GM10248 (cell line): ENCODE data around the gene NELFB.
"Not testable (repeated sequence)": the region's sequence is repeated elsewhere in the genome, so short reads cannot be mapped to it uniquely, and the experiment has no call there.

Source experiments
- CTCF ChIA-PET: fragments of 300-600 bp; sonication (Branson Sonifier 250); formaldehyde crosslinking; extraction: SDS; loops from one replicate; lab custom pipeline; 2021; ENCODE audit warnings: antibody characterized with exemption; lab: Yijun Ruan, JAX
- POLR2A ChIA-PET: fragments of 350-650 bp; sonication (Branson Sonifier 250); formaldehyde crosslinking; extraction: SDS; loops from one replicate; lab custom pipeline; 2020; ENCODE audit warnings: antibody characterized with exemption; lab: Yijun Ruan, JAX
- DNase-seq: peaks from one replicate; pipeline ENCODE4 v3.0.0; 2012; ENCODE audit errors: extremely low spot score
- TF ChIP-seq, protein P1 (sequence below): IDR thresholded peaks from 2 replicates; pipeline ENCODE4 v1.5.1; 2012; ENCODE audit warnings: mild to moderate bottlenecking, low read depth; ENCODE audit errors: extremely low read depth, missing control alignments, control extremely low read depth

The NELFB gene

DNA sequence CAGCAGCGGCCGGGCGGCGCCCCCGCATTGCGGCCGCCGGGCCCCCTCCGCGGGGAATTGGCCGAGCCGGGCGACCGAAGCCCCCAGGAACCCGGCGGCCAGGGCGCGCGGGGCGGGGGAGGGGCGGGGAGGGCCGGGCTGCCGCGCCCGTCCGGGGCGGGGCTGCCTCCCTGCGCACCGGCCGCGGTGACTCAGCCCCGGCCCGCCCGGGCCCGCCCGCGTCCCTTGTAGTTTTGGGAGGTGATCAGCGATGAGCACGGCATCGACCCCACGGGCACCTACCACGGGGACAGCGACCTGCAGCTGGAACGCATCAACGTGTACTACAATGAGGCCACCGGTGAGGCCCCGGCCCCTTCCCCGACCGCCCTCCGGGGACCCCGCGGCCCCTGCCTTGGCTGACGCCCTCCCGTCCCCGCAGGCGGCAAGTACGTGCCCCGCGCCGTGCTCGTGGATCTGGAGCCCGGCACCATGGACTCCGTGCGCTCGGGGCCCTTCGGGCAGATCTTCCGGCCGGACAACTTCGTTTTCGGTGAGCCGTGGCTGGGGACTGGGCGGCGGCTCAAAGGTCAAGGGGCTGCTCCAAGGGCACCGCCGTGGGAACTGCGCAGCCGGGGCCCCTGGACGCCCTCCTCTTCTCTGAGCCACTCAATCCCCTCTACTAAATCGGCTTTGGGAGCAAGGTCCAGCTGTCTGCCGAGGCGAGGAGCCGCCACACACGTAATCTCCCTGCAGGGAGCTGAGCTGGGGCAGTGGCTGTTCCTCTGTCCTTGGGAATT is 13.4 kb upstream of the NELFB start:
- ChIA-PET POLR2A (interaction anchor here (0.8 to 6.8 kb wide), 27 partner anchors 8 to 436 kb away, joined by 3 to 124 read pairs (median 4); partner anchors contain the start of genes CYSRT1, NDOR1, NELFB and RNF224), CTCF (interaction anchor here (0.8 to 8.0 kb wide), 10 partner anchors 12 to 212 kb away, joined by 3 to 92 read pairs (median 4); partner anchors contain the start of genes CYSRT1, NELFB, RNF208 and RNF224)
- TF ChIP-seq, protein P1, sequence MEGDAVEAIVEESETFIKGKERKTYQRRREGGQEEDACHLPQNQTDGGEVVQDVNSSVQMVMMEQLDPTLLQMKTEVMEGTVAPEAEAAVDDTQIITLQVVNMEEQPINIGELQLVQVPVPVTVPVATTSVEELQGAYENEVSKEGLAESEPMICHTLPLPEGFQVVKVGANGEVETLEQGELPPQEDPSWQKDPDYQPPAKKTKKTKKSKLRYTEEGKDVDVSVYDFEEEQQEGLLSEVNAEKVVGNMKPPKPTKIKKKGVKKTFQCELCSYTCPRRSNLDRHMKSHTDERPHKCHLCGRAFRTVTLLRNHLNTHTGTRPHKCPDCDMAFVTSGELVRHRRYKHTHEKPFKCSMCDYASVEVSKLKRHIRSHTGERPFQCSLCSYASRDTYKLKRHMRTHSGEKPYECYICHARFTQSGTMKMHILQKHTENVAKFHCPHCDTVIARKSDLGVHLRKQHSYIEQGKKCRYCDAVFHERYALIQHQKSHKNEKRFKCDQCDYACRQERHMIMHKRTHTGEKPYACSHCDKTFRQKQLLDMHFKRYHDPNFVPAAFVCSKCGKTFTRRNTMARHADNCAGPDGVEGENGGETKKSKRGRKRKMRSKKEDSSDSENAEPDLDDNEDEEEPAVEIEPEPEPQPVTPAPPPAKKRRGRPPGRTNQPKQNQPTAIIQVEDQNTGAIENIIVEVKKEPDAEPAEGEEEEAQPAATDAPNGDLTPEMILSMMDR: no peak
- DNase-seq: peak; percentile 64

DNA sequence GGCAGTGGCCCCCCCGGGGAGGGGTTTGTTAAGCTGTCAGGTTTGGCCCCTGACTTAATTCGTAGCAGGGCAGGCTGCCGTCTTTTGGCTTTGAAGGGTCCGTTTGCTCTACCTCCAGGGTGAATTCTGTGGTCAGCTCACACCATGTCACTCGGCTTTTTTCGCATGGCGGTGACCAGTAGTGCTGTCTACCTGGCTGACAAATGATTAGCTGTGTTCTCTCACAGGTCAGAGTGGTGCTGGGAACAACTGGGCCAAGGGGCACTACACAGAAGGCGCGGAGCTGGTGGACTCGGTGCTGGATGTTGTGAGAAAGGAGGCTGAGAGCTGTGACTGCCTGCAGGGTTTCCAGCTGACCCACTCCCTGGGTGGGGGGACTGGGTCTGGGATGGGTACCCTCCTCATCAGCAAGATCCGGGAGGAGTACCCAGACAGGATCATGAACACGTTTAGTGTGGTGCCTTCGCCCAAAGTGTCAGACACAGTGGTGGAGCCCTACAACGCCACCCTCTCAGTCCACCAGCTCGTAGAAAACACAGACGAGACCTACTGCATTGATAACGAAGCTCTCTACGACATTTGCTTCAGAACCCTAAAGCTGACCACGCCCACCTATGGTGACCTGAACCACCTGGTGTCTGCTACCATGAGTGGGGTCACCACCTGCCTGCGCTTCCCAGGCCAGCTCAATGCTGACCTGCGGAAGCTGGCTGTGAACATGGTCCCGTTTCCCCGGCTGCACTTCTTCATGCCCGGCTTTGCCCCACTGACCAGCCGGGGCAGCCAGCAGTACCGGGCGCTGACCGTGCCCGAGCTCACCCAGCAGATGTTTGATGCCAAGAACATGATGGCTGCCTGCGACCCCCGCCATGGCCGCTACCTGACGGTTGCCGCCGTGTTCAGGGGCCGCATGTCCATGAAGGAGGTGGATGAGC is 12.6 kb upstream of the NELFB start:
- POLR2A ChIA-PET: interaction anchor here (0.5 to 6.8 kb wide), 19 partner anchors 11 to 436 kb away, joined by 3 to 124 read pairs (median 4); partner anchors contain the start of genes MAN1B1, NDOR1, NELFB and NRARP
- TF ChIP-seq, protein P1: no peak
- CTCF ChIA-PET: interaction anchor here (0.8 to 2.5 kb wide), 6 partner anchors 11 to 127 kb away, joined by 3 to 10 read pairs (median 3); partner anchors contain the start of genes NELFB and RNF224
- DNase-seq: no peak

DNA sequence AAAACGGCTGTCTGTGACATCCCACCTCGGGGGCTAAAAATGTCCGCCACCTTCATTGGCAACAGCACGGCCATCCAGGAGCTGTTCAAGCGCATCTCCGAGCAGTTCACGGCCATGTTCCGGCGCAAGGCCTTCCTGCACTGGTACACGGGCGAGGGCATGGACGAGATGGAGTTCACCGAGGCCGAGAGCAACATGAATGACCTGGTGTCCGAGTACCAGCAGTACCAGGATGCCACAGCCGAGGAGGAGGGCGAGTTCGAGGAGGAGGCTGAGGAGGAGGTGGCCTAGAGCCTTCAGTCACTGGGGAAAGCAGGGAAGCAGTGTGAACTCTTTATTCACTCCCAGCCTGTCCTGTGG is 11.9 kb upstream of the NELFB start:
- ChIA-PET CTCF (interaction anchor here (0.9 to 2.5 kb wide), 2 partner anchors 12 to 15 kb away, joined by 4 to 10 read pairs; partner anchors contain the start of genes NELFB and RNF224), POLR2A (interaction anchor here (1.0 to 6.8 kb wide), 7 partner anchors 11 to 156 kb away, joined by 3 to 124 read pairs (median 4); partner anchors contain the start of genes MAN1B1, NELFB, NRARP and STPG3)
- DNase-seq: not testable (repeated sequence)

DNA sequence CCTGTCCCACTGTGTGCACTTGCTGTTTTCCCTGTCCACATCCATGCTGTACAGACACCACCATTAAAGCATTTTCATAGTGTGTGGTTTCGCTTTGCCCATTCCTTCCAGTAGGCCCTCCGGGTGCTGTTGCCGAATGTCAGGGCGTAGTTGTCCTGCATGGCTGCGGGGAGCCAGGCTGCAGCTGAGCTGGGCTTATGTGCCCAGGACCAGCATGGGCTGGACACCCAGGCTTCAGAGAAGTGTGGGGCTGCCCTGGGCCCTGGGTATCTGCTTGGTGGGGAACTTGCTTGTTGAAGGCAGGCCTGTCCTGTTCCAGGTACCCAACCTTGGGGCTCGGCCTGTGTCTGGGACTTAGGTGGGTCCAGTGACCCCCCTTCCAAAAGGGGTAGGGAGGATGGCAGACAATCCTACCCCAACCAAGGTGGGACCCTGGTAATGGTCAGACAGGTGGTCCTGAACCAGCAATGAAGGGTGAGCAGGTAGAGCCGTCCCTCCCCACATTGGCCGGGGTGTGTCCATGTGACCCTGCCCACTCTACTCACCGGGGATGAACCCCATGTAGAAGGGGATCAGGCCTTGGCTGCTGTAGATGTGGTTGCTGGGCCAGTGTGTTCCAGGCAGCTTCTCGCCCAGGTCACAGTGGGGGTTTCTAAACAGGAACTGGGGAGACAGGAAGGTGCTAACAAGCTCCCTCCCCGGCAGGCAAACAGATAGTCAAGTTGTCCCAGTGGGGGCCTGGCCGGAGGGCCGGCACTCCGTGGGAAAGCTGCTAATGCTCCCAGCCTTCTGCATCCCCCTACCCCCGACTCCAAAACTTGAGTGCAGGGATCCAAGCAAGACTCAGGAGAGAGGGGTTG is 11.3 kb upstream of the NELFB start:
- ChIA-PET CTCF (interaction anchor here (0.6 to 2.5 kb wide), 4 partner anchors 9 to 148 kb away, joined by 3 to 10 read pairs (median 4); partner anchors contain the start of gene NELFB), POLR2A (interaction anchor here (1.0 to 6.8 kb wide), 5 partner anchors 10 to 157 kb away, joined by 3 to 124 read pairs (median 4); partner anchors contain the start of genes MAN1B1, NELFB and STPG3)
- TF ChIP-seq, protein P1: no peak
- no peak for DNase-seq

DNA sequence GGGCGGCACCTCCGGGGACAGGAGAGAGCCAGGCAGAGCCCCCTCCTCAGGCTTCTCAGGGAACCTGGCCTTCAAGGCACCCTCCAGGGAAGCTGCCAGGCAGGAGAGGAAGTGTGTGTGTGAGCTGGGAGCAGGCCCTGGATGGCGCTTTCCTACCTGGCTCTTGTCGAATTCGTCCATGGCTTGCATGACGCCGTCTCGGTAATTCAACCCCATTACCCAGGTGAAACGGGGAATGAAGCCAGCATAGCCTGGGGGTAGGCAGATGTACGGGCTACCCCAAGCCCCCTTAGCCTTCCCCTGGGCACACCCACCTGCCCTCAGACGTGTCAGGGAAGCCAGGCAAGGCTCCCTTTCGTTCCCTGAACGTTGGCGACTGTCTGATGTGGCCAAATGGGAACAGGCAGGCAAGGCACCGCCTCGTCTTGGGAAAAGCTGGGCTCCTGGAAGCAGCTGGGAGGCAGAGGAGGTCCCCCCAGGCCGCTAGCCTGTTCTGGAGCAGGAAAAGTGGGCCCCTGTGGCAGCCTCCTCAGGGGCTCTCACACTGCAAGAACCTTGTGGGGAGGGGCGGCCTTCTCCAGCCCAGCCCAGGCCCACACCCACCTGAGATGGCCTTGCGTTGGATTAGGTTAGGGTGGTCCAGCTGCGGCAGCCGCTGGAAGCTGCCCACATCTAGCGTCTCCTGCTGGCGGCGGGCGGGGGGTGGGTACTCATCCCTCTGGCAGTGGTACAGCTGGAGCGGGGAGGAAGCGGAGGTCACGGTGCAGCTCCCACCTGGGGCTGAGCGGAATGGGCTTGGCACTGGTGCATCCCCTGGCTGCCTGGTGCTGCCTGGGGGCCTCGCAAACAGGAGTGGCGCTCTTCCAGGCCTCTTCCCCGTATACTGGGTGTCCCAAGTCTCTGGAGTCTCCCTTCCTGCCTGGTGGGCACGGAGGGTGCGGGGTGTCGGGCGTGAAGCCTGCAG is 10.4 kb upstream of the NELFB start:
- TF ChIP-seq, protein P1: no peak
- POLR2A ChIA-PET: interaction anchor here (0.5 to 6.8 kb wide), 6 partner anchors 9 to 329 kb away, joined by 3 to 124 read pairs (median 4); partner anchors contain the start of genes NELFB and STPG3
- no peak for DNase-seq
- CTCF ChIA-PET: interaction anchor here (1.1 to 1.9 kb wide), 4 partner anchors 8 to 149 kb away, joined by 3 to 10 read pairs (median 4); no protein-coding TSS in a partner anchor
